HepG2 (cell line): ENCODE measurements around the gene RPP14. TPM values are rescaled to one million over a fixed set of nuclear protein-coding genes. Genes with fewer than 3 reads are reported as not detected.

Experiments used
- ATAC-seq: fragments of 200-7000 bp; cut with Tn5 transposase; 3 replicates; pipeline ENCODE4 v1.9.1; 2020; ENCODE audit warnings: mild to moderate bottlenecking, moderate library complexity
- BruUV-seq: library from RNA; stranded (reverse); fragments of 400-500 nt; replicated peaks from 2 replicates; lab custom pipeline; 2021; lab: Mats Ljungman, UMichigan
- CTCF ChIA-PET: fragments of 300-600 bp; formaldehyde crosslinking; extraction: SDS; loops from one replicate; lab custom pipeline; 2021; ENCODE audit warnings: low total read pairs, inconsistent platforms, low intra/inter-chr PET ratio; lab: Yijun Ruan, JAX
- POLR2A ChIA-PET: fragments of 350-600 bp; sonication (Branson Sonifier 250); formaldehyde crosslinking; loops from one replicate; lab custom pipeline; 2020; ENCODE audit warnings: antibody characterized with exemption, inconsistent platforms; lab: Yijun Ruan, JAX
- DNase-seq: peaks from one replicate; pipeline ENCODE4 v3.0.0-alpha.2; 2015; ENCODE audit warnings: low spot score
- FAIRE-seq: peaks from 3 replicates; lab custom pipeline; 2011; peaks lifted over from hg19 to GRCh38; lab: Jason Lieb, UNC
- H2AFZ ChIP-seq: one replicate; pipeline ENCODE4 v1.6.1; 2011; ENCODE audit warnings: low read length, inconsistent platforms
- H3K27ac ChIP-seq: fragments of 300-600 bp; 3 replicates; pipeline ENCODE4 v1.8.0; 2011; ENCODE audit warnings: mixed run types, mild to moderate bottlenecking, mixed read lengths, low read length, inconsistent platforms; ENCODE audit not compliant: insufficient read depth; ENCODE audit errors: extremely low read length
- H3K27me3 ChIP-seq, 2 experiments: fragments of 200-600 bp in 1 of 2; 2 replicates in 1 of 2; 3 replicates in 1 of 2; pipeline versions ENCODE4 v1.6.0 to v1.8.0; 2011; ENCODE audit warnings: low read length in 2 of 2, mild to moderate bottlenecking in 2 of 2, moderate library complexity in 2 of 2, inconsistent platforms in 1 of 2; ENCODE audit not compliant: insufficient read depth in 2 of 2, control insufficient read depth in 1 of 2
- H3K36me3 ChIP-seq, 2 experiments: fragments of 200-600 bp in 1 of 2; replicated peaks in 1 of 2; 2 replicates in 1 of 2; 3 replicates in 1 of 2; pipeline versions ENCODE4 v1.5.1 to v1.8.0; 2011; ENCODE audit warnings: low read length in 2 of 2, inconsistent platforms in 1 of 2; ENCODE audit not compliant: insufficient read depth in 2 of 2, control insufficient read depth in 1 of 2
- H3K4me1 ChIP-seq: 2 replicates; pipeline ENCODE4 v1.5.1; 2012; ENCODE audit warnings: low read length, inconsistent platforms; ENCODE audit not compliant: insufficient read depth
- H3K4me2 ChIP-seq: 2 replicates; pipeline ENCODE4 v1.6.0; 2011; ENCODE audit warnings: low read depth, low read length, inconsistent platforms
- H3K4me3 ChIP-seq, 3 experiments: fragments of 200-600 bp in 1 of 3; sonication (generic), shearing (Covaris generic) in 1 of 3; replicated peaks in 1 of 3; 2 replicates each; pipeline ENCODE4 v1.5.1; 2011 to 2016; ENCODE audit warnings: low read length in 3 of 3, inconsistent platforms in 2 of 3, low read depth in 2 of 3, mild to moderate bottlenecking in 2 of 3, control low read depth in 1 of 3, mixed read lengths in 1 of 3; ENCODE audit not compliant: insufficient read depth in 1 of 3
- H3K79me2 ChIP-seq: one replicate; pipeline ENCODE4 v1.6.1; 2011; ENCODE audit warnings: low read length, inconsistent platforms; ENCODE audit not compliant: insufficient read depth
- H3K9ac ChIP-seq: 2 replicates; pipeline ENCODE4 v1.6.0; 2011; ENCODE audit warnings: mild to moderate bottlenecking, low read depth, low read length, inconsistent platforms; ENCODE audit not compliant: insufficient read depth
- H3K9me3 ChIP-seq: 2 replicates; pipeline ENCODE4 v1.5.1; 2012; ENCODE audit warnings: mild to moderate bottlenecking, low read length
- H4K20me1 ChIP-seq: 2 replicates; pipeline ENCODE4 v1.6.0; 2011; ENCODE audit warnings: inconsistent platforms, mild to moderate bottlenecking, low read length, moderate library complexity; ENCODE audit not compliant: insufficient read depth
- MED13 ChIP-seq: sonication (generic); formaldehyde crosslinking; IDR thresholded peaks from 2 replicates; pipeline ENCODE4 v1.5.0; 2020; ENCODE audit warnings: missing genetic modification reagents
- MXD4 ChIP-seq: IDR thresholded peaks from 2 replicates; pipeline ENCODE4 v1.6.1; 2016; ENCODE audit warnings: mild to moderate bottlenecking, missing biosample characterization, missing genetic modification reagents
- NR3C1 ChIP-seq: sonication (generic); formaldehyde crosslinking; IDR thresholded peaks from 2 replicates; pipeline ENCODE4 v1.4.0; 2020; ENCODE audit warnings: missing genetic modification reagents
- PTBP1 ChIP-seq: fragments of 200-400 bp; formaldehyde crosslinking; IDR thresholded peaks from 2 replicates; pipeline ENCODE4 v1.6.1; 2018; ENCODE audit warnings: low read length, low read depth; ENCODE audit not compliant: poor library complexity, severe bottlenecking
- SOX6 ChIP-seq, 2 experiments: fragments of 450-650 bp in 1 of 2; sonication (generic) in 1 of 2; formaldehyde crosslinking in 1 of 2; IDR thresholded peaks; 2 replicates each; pipeline versions ENCODE4 v1.4.0 to v1.6.1; 2017 to 2020; ENCODE audit warnings: antibody characterized with exemption in 1 of 2, mild to moderate bottlenecking in 1 of 2, missing genetic modification reagents in 1 of 2
- SRSF9 ChIP-seq: fragments of 200-400 bp; formaldehyde crosslinking; IDR thresholded peaks from 2 replicates; pipeline ENCODE4 v1.6.1; 2018; ENCODE audit warnings: borderline replicate concordance, mild to moderate bottlenecking, low read depth, low read length; ENCODE audit not compliant: insufficient read depth, poor library complexity, severe bottlenecking
- TBX2 ChIP-seq: sonication (generic); formaldehyde crosslinking; IDR thresholded peaks from 2 replicates; pipeline ENCODE4 v1.5.0; 2020; ENCODE audit warnings: missing genetic modification reagents, mild to moderate bottlenecking, borderline replicate concordance
- YEATS2 ChIP-seq: sonication (generic); formaldehyde crosslinking; IDR thresholded peaks from 2 replicates; pipeline ENCODE4 v1.4.0; 2020; ENCODE audit warnings: missing genetic modification reagents, borderline replicate concordance
- ZMYM4 ChIP-seq: sonication (generic); formaldehyde crosslinking; IDR thresholded peaks from 2 replicates; pipeline ENCODE4 v1.8.1; 2023; ENCODE audit warnings: mild to moderate bottlenecking, missing genetic modification reagents
- ZNF260 ChIP-seq: sonication (generic); formaldehyde crosslinking; IDR thresholded peaks from 2 replicates; pipeline ENCODE4 v1.4.0; 2020; ENCODE audit warnings: missing genetic modification reagents, low read depth, mild to moderate bottlenecking, borderline replicate concordance
- WGBS: methylation state at CpG from one replicate; pipeline ENCODE4 v1.1.6; 2017; ENCODE audit warnings: low lambda C conversion rate; 5-methylcytosine and 5-hydroxymethylcytosine counted together
- in situ Hi-C: cut with HindIII; loops from 2 replicates; pipeline ENCODE4 v1.10.0; 2017; ENCODE audit warnings: low pct_unique_long_range_greater_than_20kb; ENCODE audit not compliant: extremely low pct_ligation_motif_present
- intact Hi-C: fragments of 100-400 bp; cut with micrococcal nuclease; formaldehyde crosslinking; loops from one replicate; pipeline ENCODE4 v1.10.0; 2022; ENCODE audit not compliant: unreplicated experiment
- polyA plus RNA-seq, 8 experiments: library from polyadenylated mRNA; depleted of rRNA in 3 of 8; stranded (reverse) in 7 of 8; unstranded in 1 of 8; fragments of >200 nt; fragmentation: Illumina TruSeq in 4 of 8; extraction: Trizol in 4 of 8; gene quantifications; 2 replicates each; pipeline versions ENCODE4 v1.2.1 to v1.2.3, GENCODE V29; 2011 to 2016; ENCODE audit warnings: low read depth in 4 of 8, missing spikeins in 1 of 8, mixed read lengths in 1 of 8; ENCODE audit not compliant: insufficient read depth in 1 of 8
- total RNA-seq, 5 experiments: library from RNA; depleted of rRNA; stranded (reverse); fragments of >200 nt; fragmentation: Illumina TruSeq; extraction: Trizol; gene quantifications; 2 replicates each; pipeline ENCODE4 v1.2.3, GENCODE V29; 2016; ENCODE audit warnings: low read depth in 1 of 5
- TF ChIP-seq, protein P1 (sequence below): sonication (generic); formaldehyde crosslinking; IDR thresholded peaks from 2 replicates; pipeline ENCODE4 v1.5.1; 2020; ENCODE audit warnings: missing genetic modification reagents, mild to moderate bottlenecking, borderline replicate concordance
- TF ChIP-seq, protein P2 (sequence below): sonication (generic); formaldehyde crosslinking; IDR thresholded peaks from 2 replicates; pipeline ENCODE4 v1.4.0; 2020; ENCODE audit warnings: missing genetic modification reagents
- TF ChIP-seq, protein P3 (sequence below): IDR thresholded peaks from 2 replicates; pipeline ENCODE4 v1.6.1; 2016; ENCODE audit warnings: mild to moderate bottlenecking

Gene RPP14
- total and polyA plus RNA-seq, 2 of the 13 experiments (the other 11 are each of a cell fraction or from before 2014, with no cell fraction given): 15.4 to 16.2 TPM

DNA sequence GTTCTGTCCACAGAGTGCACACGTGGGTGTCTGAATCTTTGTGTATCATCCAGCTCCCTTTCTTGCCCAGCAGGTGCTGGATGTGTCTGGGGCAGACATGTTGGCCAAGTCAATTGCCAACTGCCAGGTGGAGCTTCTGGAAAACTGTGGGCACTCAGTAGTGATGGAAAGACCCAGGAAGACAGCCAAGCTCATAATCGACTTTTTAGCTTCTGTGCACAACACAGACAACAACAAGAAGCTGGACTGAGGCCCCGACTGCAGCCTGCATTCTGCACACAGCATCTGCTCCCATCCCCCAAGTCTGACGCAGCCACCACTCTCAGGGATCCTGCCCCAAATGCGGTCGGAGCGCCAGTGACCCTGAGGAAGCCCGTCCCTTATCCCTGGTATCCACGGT, 12.5 kb upstream of the RPP14 start:
- ATAC-seq (no peak), FAIRE-seq (no peak), DNase-seq (no peak)
- intact Hi-C loops (no loop called here), in situ Hi-C loops (no loop called here)
- TF ChIP-seq MED13 (CRISPR knock-in tag) (no peak), SOX6 (IDR thresholded peaks at IDR 0.05) (no peak), SOX6 (CRISPR knock-in tag; IDR thresholded peaks at IDR 0.05) (no peak), MXD4 (CRISPR knock-in tag) (no peak), NR3C1 (no peak), TBX2 (CRISPR knock-in tag) (no peak), ZNF260 (CRISPR knock-in tag) (no peak), YEATS2 (CRISPR knock-in tag) (no peak), ZMYM4 (CRISPR knock-in tag) (no peak), SRSF9 (no peak), PTBP1 (no peak)
- TF ChIP-seq, protein P1, sequence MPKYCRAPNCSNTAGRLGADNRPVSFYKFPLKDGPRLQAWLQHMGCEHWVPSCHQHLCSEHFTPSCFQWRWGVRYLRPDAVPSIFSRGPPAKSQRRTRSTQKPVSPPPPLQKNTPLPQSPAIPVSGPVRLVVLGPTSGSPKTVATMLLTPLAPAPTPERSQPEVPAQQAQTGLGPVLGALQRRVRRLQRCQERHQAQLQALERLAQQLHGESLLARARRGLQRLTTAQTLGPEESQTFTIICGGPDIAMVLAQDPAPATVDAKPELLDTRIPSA (CRISPR knock-in tag): no peak
- TF ChIP-seq, protein P2, sequence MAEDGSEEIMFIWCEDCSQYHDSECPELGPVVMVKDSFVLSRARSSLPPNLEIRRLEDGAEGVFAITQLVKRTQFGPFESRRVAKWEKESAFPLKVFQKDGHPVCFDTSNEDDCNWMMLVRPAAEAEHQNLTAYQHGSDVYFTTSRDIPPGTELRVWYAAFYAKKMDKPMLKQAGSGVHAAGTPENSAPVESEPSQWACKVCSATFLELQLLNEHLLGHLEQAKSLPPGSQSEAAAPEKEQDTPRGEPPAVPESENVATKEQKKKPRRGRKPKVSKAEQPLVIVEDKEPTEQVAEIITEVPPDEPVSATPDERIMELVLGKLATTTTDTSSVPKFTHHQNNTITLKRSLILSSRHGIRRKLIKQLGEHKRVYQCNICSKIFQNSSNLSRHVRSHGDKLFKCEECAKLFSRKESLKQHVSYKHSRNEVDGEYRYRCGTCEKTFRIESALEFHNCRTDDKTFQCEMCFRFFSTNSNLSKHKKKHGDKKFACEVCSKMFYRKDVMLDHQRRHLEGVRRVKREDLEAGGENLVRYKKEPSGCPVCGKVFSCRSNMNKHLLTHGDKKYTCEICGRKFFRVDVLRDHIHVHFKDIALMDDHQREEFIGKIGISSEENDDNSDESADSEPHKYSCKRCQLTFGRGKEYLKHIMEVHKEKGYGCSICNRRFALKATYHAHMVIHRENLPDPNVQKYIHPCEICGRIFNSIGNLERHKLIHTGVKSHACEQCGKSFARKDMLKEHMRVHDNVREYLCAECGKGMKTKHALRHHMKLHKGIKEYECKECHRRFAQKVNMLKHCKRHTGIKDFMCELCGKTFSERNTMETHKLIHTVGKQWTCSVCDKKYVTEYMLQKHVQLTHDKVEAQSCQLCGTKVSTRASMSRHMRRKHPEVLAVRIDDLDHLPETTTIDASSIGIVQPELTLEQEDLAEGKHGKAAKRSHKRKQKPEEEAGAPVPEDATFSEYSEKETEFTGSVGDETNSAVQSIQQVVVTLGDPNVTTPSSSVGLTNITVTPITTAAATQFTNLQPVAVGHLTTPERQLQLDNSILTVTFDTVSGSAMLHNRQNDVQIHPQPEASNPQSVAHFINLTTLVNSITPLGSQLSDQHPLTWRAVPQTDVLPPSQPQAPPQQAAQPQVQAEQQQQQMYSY: no peak
- TF ChIP-seq, protein P3, sequence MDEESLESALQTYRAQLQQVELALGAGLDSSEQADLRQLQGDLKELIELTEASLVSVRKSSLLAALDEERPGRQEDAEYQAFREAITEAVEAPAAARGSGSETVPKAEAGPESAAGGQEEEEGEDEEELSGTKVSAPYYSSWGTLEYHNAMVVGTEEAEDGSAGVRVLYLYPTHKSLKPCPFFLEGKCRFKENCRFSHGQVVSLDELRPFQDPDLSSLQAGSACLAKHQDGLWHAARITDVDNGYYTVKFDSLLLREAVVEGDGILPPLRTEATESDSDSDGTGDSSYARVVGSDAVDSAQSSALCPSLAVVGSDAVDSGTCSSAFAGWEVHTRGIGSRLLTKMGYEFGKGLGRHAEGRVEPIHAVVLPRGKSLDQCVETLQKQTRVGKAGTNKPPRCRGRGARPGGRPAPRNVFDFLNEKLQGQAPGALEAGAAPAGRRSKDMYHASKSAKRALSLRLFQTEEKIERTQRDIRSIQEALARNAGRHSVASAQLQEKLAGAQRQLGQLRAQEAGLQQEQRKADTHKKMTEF (CRISPR knock-in tag): no peak
- Histone ChIP-seq H3K4me2 (no peak overlapping the region), H3K27me3 (no peaks in the 10 kb centered on the region), H3K4me3 (no peak overlapping the region), H3K79me2 (no peaks in the 10 kb centered on the region), H3K9me3 (no peaks in the 10 kb centered on the region), H3K4me1 (peaks cover 11% of the 10 kb centered on the region), H3K36me3 (no peaks in the 10 kb centered on the region; a peak in 2 of 5 replicates), H3K27ac (no peak overlapping the region), H2AFZ (no peak overlapping the region), H3K9ac (no peak overlapping the region), H4K20me1 (no peaks in the 10 kb centered on the region)
- ChIA-PET CTCF (no interaction called here), POLR2A (no interaction called here)
- WGBS: 93% methylated on average over 7 of the region's 9 CpGs
- BruUV-seq: no TSS peak
